ENCODE data around the gene IKZF3. TPM values are rescaled to one million over a fixed set of nuclear protein-coding genes. Genes with fewer than 3 reads are reported as not detected.

Gene IKZF3
- total RNA-seq, 1 donor from 2014 or later, result not detected

GRCh38 chr17:39808409-39808997 is 55.6 kb downstream of the IKZF3 start:
- no peak for DNase-seq (ENCODE audit: low spot score, unreplicated experiment)
- Mint-ChIP-seq H3K4me3 (ENCODE audit: low read depth) (peak overlapping the region; percentile 5), H3K4me1 (ENCODE audit: low read depth) (peaks cover 16% of the 10 kb centered on the region), H3K27me3 (peaks cover 12% of the 10 kb centered on the region), H3K27ac (peak overlapping the region; percentile 63), H3K9me3 (ENCODE audit: low read depth) (no peaks in the 10 kb centered on the region), H3K36me3 (ENCODE audit: insufficient read depth) (no peaks in the 10 kb centered on the region)
- no peak for TF ChIP-seq CTCF (IDR thresholded peaks at IDR 0.05; ENCODE audit: unreplicated experiment)

- no peak for DNase-seq (ENCODE audit: low spot score, unreplicated experiment)
- Mint-ChIP-seq H3K9me3 (ENCODE audit: low read depth) (no peaks in the 10 kb centered on the region), H3K4me3 (ENCODE audit: low read depth) (no peak overlapping the region), H3K27me3 (peaks cover 5% of the 10 kb centered on the region), H3K4me1 (ENCODE audit: low read depth) (peaks cover 20% of the 10 kb centered on the region), H3K27ac (no peak overlapping the region), H3K36me3 (ENCODE audit: insufficient read depth) (no peaks in the 10 kb centered on the region)
- no peak for TF ChIP-seq CTCF (IDR thresholded peaks at IDR 0.05; ENCODE audit: unreplicated experiment)
Measured at GRCh38 chr17:39804839-39805238, 59.3 kb downstream of the IKZF3 start.

- Mint-ChIP-seq H3K4me3 (ENCODE audit: low read depth) (no peak overlapping the region), H3K36me3 (ENCODE audit: insufficient read depth) (no peaks in the 10 kb centered on the region), H3K27me3 (peaks cover 21% of the 10 kb centered on the region), H3K27ac (no peak overlapping the region), H3K4me1 (ENCODE audit: low read depth) (peaks cover 4% of the 10 kb centered on the region), H3K9me3 (ENCODE audit: low read depth) (no peaks in the 10 kb centered on the region)
- TF ChIP-seq CTCF (IDR thresholded peaks at IDR 0.05; ENCODE audit: unreplicated experiment), result no peak
- no peak for DNase-seq (ENCODE audit: low spot score, unreplicated experiment)
Measured at GRCh38 chr17:39801055-39801454, 63.1 kb downstream of the IKZF3 start.

- Mint-ChIP-seq H3K27ac (no peak overlapping the region), H3K27me3 (peaks cover 21% of the 10 kb centered on the region), H3K4me3 (ENCODE audit: low read depth) (no peak overlapping the region), H3K4me1 (ENCODE audit: low read depth) (peaks cover 4% of the 10 kb centered on the region), H3K9me3 (ENCODE audit: low read depth) (no peaks in the 10 kb centered on the region), H3K36me3 (ENCODE audit: insufficient read depth) (no peaks in the 10 kb centered on the region)
- no peak for TF ChIP-seq CTCF (IDR thresholded peaks at IDR 0.05; ENCODE audit: unreplicated experiment)
- DNase-seq (ENCODE audit: low spot score, unreplicated experiment), result no peak
Measured at GRCh38 chr17:39800540-39800939, 63.6 kb downstream of the IKZF3 start.

- H3K9me3 Mint-ChIP-seq (ENCODE audit: low read depth), result no peaks in the 10 kb centered on the region
- no peaks in the 10 kb centered on the region for H3K36me3 Mint-ChIP-seq (ENCODE audit: insufficient read depth)
- no peak for DNase-seq (ENCODE audit: low spot score, unreplicated experiment)
- H3K4me1 Mint-ChIP-seq (ENCODE audit: low read depth), result peaks cover 4% of the 10 kb centered on the region
- no peak for TF ChIP-seq CTCF (IDR thresholded peaks at IDR 0.05; ENCODE audit: unreplicated experiment)
- no peak overlapping the region for H3K27ac Mint-ChIP-seq
- peaks cover 16% of the 10 kb centered on the region for H3K27me3 Mint-ChIP-seq
- H3K4me3 Mint-ChIP-seq (ENCODE audit: low read depth), result no peak overlapping the region
Measured at GRCh38 chr17:39799395-39799794, 64.7 kb downstream of the IKZF3 start.

Data from progenitor cell of endocrine pancreas (in vitro differentiated cells).